HG02973 (cell line): Measurements from ENCODE around the gene CDC42BPB.

ENCODE experiments used
- ATAC-seq: cut with Tn5 transposase; IDR thresholded peaks from one replicate; pipeline ENCODE4 v1.9.1; 2021; ENCODE audit warnings: moderate library complexity; ENCODE audit not compliant: unreplicated experiment

Gene CDC42BPB

GRCh38 chr14:103057372-103058163 lies at the start of gene CDC42BPB:
CDC42BPB (minus strand) TSS chr14:103057549; CDS start chr14:103057173, 376 bp downstream.
- ATAC-seq, result peak; percentile 71

- no peak for ATAC-seq
Measured at GRCh38 chr14:103105580-103106150, 48.3 kb upstream of the CDC42BPB start.

GRCh38 chr14:103104654-103105452 lies 47.5 kb upstream of the CDC42BPB start:
- no peak for ATAC-seq

- no peak for ATAC-seq
Measured at GRCh38 chr14:103104389-103104653, 47.0 kb upstream of the CDC42BPB start.

- no peak for ATAC-seq
Measured at GRCh38 chr14:103103461-103104388, 46.4 kb upstream of the CDC42BPB start.

- ATAC-seq, result no peak
Measured at GRCh38 chr14:103102689-103103260, 45.4 kb upstream of the CDC42BPB start.

- ATAC-seq, result no peak
Measured at GRCh38 chr14:103101963-103102688, 44.8 kb upstream of the CDC42BPB start.

- no peak for ATAC-seq
Measured at GRCh38 chr14:103101257-103101962, 44.1 kb upstream of the CDC42BPB start.

GRCh38 chr14:103100281-103101121 lies 43.2 kb upstream of the CDC42BPB start:
- ATAC-seq, result no peak

GRCh38 chr14:103099733-103100280 lies 42.5 kb upstream of the CDC42BPB start:
- no peak for ATAC-seq

- ATAC-seq, result no peak
Measured at GRCh38 chr14:103099081-103099732, 41.9 kb upstream of the CDC42BPB start.

GRCh38 chr14:103097994-103098957 lies 40.9 kb upstream of the CDC42BPB start:
- ATAC-seq, result no peak

GRCh38 chr14:103097244-103097993 lies 40.1 kb upstream of the CDC42BPB start:
- no peak for ATAC-seq

GRCh38 chr14:103096387-103096786 lies 39.0 kb upstream of the CDC42BPB start:
- ATAC-seq, result no peak

GRCh38 chr14:103095210-103095778 lies 37.9 kb upstream of the CDC42BPB start:
- no peak for ATAC-seq
